ENCODE data around the gene PRKAR2B. TPM values are rescaled to one million over a fixed set of nuclear protein-coding genes. Genes with fewer than 3 reads are reported as not detected.
A peak's percentile ranks its signal among the peaks of the same experiment; 100 is the strongest.

Gene PRKAR2B
- total and polyA plus RNA-seq, 2 experiments from 2014 or later, result 0.81 to 3.2 TPM

GRCh38 chr7:107164092-107164491 lies 119.6 kb downstream of the PRKAR2B start:
- Histone ChIP-seq H3K4me3 (no peak overlapping the region), H3K4me2 (ENCODE audit: unreplicated experiment) (no peak overlapping the region), H3K27ac (no peak overlapping the region), H3K9me3 (ENCODE audit: low read depth) (no peaks in the 10 kb centered on the region), H3K9ac (no peak overlapping the region), H3K27me3 (replicated peaks; ENCODE audit: insufficient read depth) (no peaks in the 10 kb centered on the region), H3K36me3 (ENCODE audit: low read depth) (no peaks in the 10 kb centered on the region), H2AFZ (no peak overlapping the region), H4K20me1 (ENCODE audit: insufficient read depth) (no peaks in the 10 kb centered on the region), H3F3A (ENCODE audit: insufficient read depth) (peaks cover 17% of the 10 kb centered on the region), H3K4me1 (ENCODE audit: insufficient read depth) (peaks cover 6% of the 10 kb centered on the region), H3K9me2 (ENCODE audit: insufficient read depth) (no peaks in the 10 kb centered on the region), H3K79me2 (ENCODE audit: insufficient read depth) (no peaks in the 10 kb centered on the region)
- TF ChIP-seq EZH2 (IDR thresholded peaks at IDR 0.05; ENCODE audit: insufficient read depth, poor library complexity, severe bottlenecking) (no peak), EZH2phosphoT487 (IDR thresholded peaks at IDR 0.05; ENCODE audit: insufficient read depth, low read depth) (no peak)
- in situ Hi-C loops (cut with MboI), result no loop called here
- DNase-seq, result no peak
- WGBS, 2 experiments (ENCODE audit: low coverage in 1 of 2, low lambda C conversion rate in 2 of 2, missing lambda C conversion rate in 2 of 2), result 52 to 58% methylated on average over 2 of the region's 2 CpGs

DNA sequence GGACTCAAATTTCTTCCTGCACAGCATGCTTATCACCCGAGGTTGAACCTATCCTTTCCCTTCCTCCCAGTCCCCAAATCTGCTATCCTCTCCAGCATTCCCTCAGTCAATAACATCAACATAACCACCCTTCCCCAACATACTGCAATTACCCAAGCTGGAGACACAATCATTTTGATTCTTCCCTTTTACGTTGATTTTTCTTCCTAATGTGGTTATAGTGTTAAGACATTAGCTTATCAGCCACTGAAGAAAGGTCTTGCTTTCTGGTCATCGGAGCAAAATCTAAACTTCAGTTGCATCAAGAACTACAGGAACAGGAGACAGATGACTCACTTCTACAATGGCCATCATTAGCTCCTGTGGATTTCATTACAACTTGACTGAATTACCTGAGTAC lies 120.8 kb downstream of the PRKAR2B start:
- TF ChIP-seq EZH2 (IDR thresholded peaks at IDR 0.05; ENCODE audit: insufficient read depth, poor library complexity, severe bottlenecking) (no peak), EZH2phosphoT487 (IDR thresholded peaks at IDR 0.05; ENCODE audit: insufficient read depth, low read depth) (no peak)
- Histone ChIP-seq H2AFZ (no peak overlapping the region), H3K9me2 (ENCODE audit: insufficient read depth) (no peaks in the 10 kb centered on the region), H3K36me3 (ENCODE audit: low read depth) (no peaks in the 10 kb centered on the region), H3K4me2 (ENCODE audit: unreplicated experiment) (no peak overlapping the region), H3K4me3 (no peak overlapping the region), H4K20me1 (ENCODE audit: insufficient read depth) (0 out of 2 replicates have a peak, but pooled peaks cover 4% of the 10 kb centered on the region), H3K4me1 (ENCODE audit: insufficient read depth) (peaks cover 8% of the 10 kb centered on the region), H3K9me3 (ENCODE audit: low read depth) (no peaks in the 10 kb centered on the region), H3K79me2 (ENCODE audit: insufficient read depth) (peaks cover 5% of the 10 kb centered on the region), H3K27ac (no peak overlapping the region), H3K9ac (no peak overlapping the region), H3F3A (ENCODE audit: insufficient read depth) (peaks cover 23% of the 10 kb centered on the region), H3K27me3 (replicated peaks; ENCODE audit: insufficient read depth) (no peaks in the 10 kb centered on the region)
- WGBS, 2 experiments (ENCODE audit: low coverage in 1 of 2, low lambda C conversion rate in 2 of 2, missing lambda C conversion rate in 2 of 2), result 67% methylated on average over 3 of the region's 3 CpGs
- DNase-seq, result no peak
- in situ Hi-C loops (cut with MboI), result no loop called here

DNA sequence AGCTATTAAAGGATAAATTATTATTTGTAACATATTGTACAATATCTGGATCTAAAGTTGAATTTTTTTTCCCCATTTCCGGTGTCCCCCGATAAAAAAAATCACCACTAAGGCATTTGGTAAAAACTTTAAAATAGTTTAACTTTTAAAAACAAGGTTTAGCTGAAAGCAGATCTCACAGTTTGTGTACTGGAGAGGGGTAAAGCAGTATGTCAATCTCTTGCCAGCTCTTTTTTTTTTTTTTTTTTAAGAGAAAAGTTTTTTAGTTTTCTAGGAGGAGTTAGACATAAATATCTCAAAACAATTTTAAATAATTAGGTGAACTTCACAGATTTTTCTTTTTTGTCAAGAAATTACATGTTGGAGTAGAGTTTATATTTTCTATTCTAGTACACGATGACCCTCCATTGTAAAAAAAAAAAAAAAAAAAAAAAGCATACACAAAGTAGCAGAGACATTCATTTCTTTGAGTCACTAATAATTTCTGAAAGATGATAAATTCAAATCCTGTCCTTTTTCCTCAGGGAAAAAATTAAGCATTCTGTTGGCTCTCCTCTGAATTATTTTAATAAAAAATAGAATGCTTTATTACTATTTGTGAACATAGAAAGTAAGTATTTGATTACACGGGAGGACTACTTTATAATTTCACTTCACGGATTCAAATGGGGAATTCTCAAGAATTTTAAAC lies 122.4 kb downstream of the PRKAR2B start:
- peaks cover 19% of the 10 kb centered on the region for H3K79me2 ChIP-seq (ENCODE audit: insufficient read depth)
- no peaks in the 10 kb centered on the region for H3K9me3 ChIP-seq (ENCODE audit: low read depth)
- in situ Hi-C loops (cut with MboI), result no loop called here
- no peaks in the 10 kb centered on the region for H3K9me2 ChIP-seq (ENCODE audit: insufficient read depth)
- peak overlapping the region; percentile 100 for H3K27ac ChIP-seq
- H3K4me3 ChIP-seq, result peak overlapping the region; percentile 76
- H2AFZ ChIP-seq, result peak overlapping the region; percentile 94
- peak overlapping the region; percentile 99 for H3K9ac ChIP-seq
- peaks cover 11% of the 10 kb centered on the region for H3K4me1 ChIP-seq (ENCODE audit: insufficient read depth)
- TF ChIP-seq EZH2 (IDR thresholded peaks at IDR 0.05; ENCODE audit: insufficient read depth, poor library complexity, severe bottlenecking) (no peak), EZH2phosphoT487 (IDR thresholded peaks at IDR 0.05; ENCODE audit: insufficient read depth, low read depth) (no peak)
- 22 to 25% methylated on average over 5 of the region's 5 CpGs for WGBS, 2 experiments (ENCODE audit: low coverage in 1 of 2, low lambda C conversion rate in 2 of 2, missing lambda C conversion rate in 2 of 2)
- peak overlapping the region; percentile 92 for H3K4me2 ChIP-seq (ENCODE audit: unreplicated experiment)
- no peaks in the 10 kb centered on the region for H3K36me3 ChIP-seq (ENCODE audit: low read depth)
- DNase-seq, result peak; percentile 13
- no peaks in the 10 kb centered on the region for H3K27me3 ChIP-seq (replicated peaks; ENCODE audit: insufficient read depth)
- 0 out of 2 replicates have a peak, but pooled peaks cover 5% of the 10 kb centered on the region for H4K20me1 ChIP-seq (ENCODE audit: insufficient read depth)
- H3F3A ChIP-seq (ENCODE audit: insufficient read depth), result peaks cover 26% of the 10 kb centered on the region

- Histone ChIP-seq H3K4me2 (ENCODE audit: unreplicated experiment) (peak overlapping the region; percentile 92), H3K36me3 (ENCODE audit: low read depth) (no peaks in the 10 kb centered on the region), H3K9me2 (ENCODE audit: insufficient read depth) (no peaks in the 10 kb centered on the region), H2AFZ (peak overlapping the region; percentile 94), H3K27me3 (replicated peaks; ENCODE audit: insufficient read depth) (no peaks in the 10 kb centered on the region), H3K4me3 (peak overlapping the region; percentile 76), H3K79me2 (ENCODE audit: insufficient read depth) (peaks cover 27% of the 10 kb centered on the region), H3F3A (ENCODE audit: insufficient read depth) (peaks cover 26% of the 10 kb centered on the region), H3K9me3 (ENCODE audit: low read depth) (no peaks in the 10 kb centered on the region), H4K20me1 (ENCODE audit: insufficient read depth) (0 out of 2 replicates have a peak, but pooled peaks cover 5% of the 10 kb centered on the region), H3K4me1 (ENCODE audit: insufficient read depth) (peaks cover 19% of the 10 kb centered on the region), H3K9ac (peak overlapping the region; percentile 99), H3K27ac (peak overlapping the region; percentile 100)
- TF ChIP-seq EZH2 (IDR thresholded peaks at IDR 0.05; ENCODE audit: insufficient read depth, poor library complexity, severe bottlenecking) (no peak), EZH2phosphoT487 (IDR thresholded peaks at IDR 0.05; ENCODE audit: insufficient read depth, low read depth) (no peak)
- WGBS, 2 experiments (ENCODE audit: low coverage in 1 of 2, low lambda C conversion rate in 2 of 2, missing lambda C conversion rate in 2 of 2), result 1% methylated on average over 15 of the region's 15 CpGs
- in situ Hi-C loops (cut with MboI), result no loop called here
- peak; percentile 93 for DNase-seq
Observed at GRCh38 chr7:107167483-107168232, 123.2 kb downstream of the PRKAR2B start.

Data from GM23248 (cell line).